NCI-H2196 (cell line): ENCODE data around the gene TMEM121.

Experiments used
- DNase-seq: peaks from one replicate; lab custom pipeline; 2025; ENCODE audit not compliant: unreplicated experiment; lab: John Stamatoyannopoulos, UW

Gene TMEM121

GRCh38 chr14:105525861-105526775 is at the start of gene TMEM121:
Gene TMEM121, plus strand, starts transcription at chr14:105526583. Its CDS starts 2,252 bp downstream, at chr14:105528835.
- DNase-seq = peak; percentile 4

DNA sequence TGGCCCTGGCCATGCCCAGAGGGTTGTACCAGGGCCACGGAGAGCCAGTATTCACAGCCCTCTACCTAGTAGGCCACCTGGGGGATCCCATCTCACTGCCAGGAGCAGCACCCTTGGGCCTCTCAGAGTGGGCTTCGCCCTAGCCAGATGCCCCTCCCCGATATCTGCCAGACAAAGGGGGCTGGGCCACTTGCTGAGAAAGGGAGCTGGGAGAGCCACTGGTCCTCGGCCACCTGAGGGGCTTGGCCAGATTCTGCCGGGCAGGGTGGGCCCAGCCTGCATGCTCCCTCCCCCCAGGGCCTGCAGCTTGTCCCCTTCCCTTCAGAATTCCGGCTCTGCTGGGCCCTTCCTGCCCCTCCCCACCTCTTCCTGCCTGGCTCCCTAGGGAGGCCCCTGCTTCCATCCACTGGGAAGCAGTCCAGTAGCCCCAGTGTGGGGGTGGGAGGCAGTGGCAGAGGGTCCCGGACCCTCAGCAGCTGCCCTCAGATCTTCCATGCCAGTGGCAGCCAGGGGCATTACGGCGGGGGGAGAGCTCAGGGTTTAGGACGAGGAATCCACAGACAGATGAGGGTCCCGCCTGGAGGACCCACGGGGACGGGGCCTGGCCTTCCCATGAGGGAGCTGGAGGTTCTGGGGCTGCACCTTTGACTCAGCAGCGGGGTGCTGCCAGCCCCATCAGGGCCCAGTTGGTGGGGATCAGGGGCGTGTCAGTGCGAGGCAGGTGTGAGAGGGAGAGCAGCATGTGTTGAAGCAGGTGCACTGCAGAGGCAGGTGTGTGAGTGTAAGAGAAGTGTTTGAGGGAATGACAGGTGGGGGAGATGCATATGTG is 49.3 kb upstream of the TMEM121 start:
- DNase-seq = no peak

DNA sequence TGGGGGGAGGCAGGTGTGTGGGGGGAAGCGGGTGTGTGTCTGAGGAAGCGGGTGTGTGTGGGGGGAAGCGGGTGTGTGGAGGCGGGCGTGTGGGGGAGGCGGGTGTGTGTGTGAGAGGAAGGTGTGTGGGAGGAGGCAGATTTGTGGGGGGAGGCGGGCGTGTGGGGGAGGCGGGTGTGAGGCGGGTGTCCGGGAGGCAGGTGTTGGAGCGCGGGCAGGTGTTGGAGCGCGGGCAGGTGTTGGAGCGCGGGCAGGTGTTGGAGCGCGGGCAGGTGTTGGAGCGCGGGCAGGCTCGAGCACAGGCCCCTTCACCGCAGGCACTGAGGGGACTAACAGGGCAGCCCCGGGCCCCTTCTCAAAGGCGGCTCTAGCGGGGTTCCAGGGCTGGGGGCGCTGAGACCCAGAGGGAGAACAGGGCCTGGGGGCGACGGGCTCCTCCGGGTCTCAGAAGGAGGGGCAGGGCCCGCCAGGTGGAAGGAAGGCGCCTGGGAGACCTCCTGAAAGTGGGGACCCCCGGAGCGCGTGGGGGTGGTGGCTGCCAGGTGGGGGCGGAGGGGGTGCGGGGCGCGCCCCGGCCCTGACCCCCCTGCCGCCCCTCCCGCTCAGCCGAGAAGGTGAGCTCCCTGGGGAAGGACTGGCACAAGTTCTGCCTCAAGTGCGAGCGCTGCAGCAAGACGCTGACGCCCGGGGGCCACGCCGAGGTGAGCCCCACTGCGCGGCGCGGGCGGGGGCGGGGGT is 48.6 kb upstream of the TMEM121 start:
- peak; percentile 25 for DNase-seq

- DNase-seq = no peak
These were observed 47.8 kb upstream of the TMEM121 start for GRCh38 chr14:105478398-105479251.

- no peak for DNase-seq
These were observed 46.8 kb upstream of the TMEM121 start for GRCh38 chr14:105479431-105480158.

GRCh38 chr14:105480199-105480746 is 46.1 kb upstream of the TMEM121 start:
- DNase-seq = no peak

GRCh38 chr14:105480807-105481801 is 45.3 kb upstream of the TMEM121 start:
- DNase-seq = peak; percentile 75

DNA sequence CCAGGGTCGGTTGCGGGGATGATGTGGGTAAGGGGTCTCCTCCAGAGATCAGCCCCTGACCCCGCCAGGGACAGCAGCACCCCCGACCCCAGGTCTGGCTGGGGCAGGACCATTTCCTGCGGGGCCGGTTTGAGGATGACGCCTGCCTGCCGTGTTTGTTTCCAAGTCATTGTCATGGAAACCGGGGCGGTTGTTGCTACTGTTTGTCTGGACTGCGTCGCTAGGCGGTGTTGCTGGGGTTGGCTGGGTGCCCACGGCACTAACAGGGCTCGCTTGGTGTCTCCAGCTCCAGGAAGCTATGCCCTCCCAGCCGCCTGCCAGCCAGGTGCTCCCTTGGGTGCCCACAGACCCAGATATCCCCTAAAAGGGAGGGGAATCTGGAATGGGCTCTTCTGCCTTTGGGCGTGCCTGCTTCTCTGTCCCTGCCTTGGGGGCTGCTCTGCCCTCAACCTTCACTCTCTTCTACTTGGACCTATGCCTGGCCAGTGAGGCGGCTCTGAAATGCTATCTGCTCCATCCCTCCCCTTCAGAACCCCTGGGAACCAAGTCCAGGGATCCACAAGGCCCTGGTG is 44.4 kb upstream of the TMEM121 start:
- peak; percentile 87 for DNase-seq

GRCh38 chr14:105482486-105483110 is 43.8 kb upstream of the TMEM121 start:
- DNase-seq = no peak

- DNase-seq = no peak
These were observed 42.9 kb upstream of the TMEM121 start for GRCh38 chr14:105483300-105484068.

- no peak for DNase-seq
These were observed 42.0 kb upstream of the TMEM121 start for GRCh38 chr14:105484069-105484996.

DNA sequence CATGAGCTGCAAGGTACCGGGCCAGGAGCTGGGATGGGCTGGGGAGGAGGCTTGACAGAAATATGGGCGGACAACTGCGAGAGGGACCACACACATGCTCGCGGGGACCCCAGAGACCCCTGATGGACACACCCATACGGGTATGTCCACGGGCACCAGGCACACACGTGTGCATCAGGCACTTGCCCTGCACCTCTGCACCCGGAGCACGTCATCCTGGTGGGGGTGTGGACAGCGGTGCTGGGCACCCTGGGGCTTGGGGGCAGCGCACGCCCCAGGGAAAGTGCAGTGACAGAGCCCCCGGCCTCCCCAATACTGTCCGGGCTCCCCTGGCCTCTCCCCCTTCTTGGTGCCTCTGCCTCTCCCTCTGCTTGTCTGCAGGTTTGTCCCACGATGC is 41.4 kb upstream of the TMEM121 start:
- no peak for DNase-seq

DNA sequence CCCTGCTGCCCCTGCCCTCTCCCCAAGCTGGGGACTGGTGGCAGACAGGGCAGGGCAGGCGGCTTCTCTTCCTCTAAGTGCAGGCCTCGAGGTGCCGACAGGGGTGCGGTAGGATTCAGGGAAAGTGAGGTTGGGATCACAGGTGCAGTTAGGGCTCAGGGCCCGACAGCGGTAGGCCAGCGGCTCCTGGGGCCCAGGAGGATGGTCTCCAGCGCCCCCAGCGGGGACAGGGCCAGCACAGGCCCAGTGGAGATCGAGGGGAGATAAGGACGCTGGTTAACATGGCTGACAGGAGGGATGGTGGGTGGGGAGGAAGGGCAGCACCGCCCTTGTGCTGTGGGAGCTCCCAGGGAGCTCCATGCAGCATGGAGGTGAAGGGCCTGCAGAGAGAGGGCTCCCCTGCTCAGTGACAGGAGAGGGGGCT is 40.6 kb upstream of the TMEM121 start:
- DNase-seq = no peak

DNA sequence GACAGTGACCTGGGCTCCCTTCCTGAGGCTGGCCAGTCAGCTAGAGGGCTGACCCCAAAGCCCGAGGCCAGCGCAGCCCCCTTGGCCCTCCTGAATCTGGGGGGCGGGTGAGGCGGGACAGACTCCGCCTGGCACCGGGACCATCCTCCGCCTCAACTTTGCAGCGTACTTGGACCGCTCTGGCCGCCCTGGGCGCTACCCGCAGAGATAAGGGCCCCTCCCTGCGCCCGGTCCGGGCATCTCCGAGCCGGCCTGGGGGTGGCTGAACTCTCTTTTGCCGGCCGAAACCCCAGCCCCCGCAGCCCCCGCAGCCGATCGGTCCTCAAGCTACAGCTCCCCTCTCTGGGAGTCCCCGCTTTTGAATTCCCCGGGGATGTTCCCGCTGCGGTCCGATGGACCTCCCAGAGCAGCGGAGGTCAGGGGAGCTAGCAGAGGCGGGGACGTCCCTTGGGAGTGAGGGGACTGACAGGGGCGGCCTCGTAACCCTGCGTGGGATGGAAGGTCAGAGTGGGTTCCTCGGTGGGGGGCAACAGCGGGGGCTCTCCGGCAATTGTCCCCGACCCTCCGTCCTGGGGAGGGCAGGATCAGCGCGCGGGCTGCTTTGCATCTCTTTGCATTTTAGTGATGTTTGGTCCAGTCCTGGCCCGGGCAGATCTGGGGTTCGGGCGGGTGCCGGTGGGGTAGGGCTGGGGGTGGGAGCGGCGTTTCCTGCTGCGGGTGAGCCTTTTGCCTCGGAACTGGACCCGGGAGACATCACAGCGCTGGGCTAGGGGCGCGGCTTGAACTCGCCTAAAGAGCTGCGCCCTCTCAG is 40.0 kb upstream of the TMEM121 start, which contains the start of gene CRIP1:
Gene CRIP1, plus strand, starts transcription at position 724 of the 811 bp plus-strand sequence. CDS start 374 bp downstream, outside the sequence.
- no peak for DNase-seq
